ENCODE data around the gene FASTKD1. TPM values are rescaled to one million over a fixed set of nuclear protein-coding genes. Genes with fewer than 3 reads are reported as not detected.
"Not testable (repeated sequence)": the region's sequence is repeated elsewhere in the genome, so short reads cannot be mapped to it uniquely, and the experiment has no call there.

Gene FASTKD1, protein sequence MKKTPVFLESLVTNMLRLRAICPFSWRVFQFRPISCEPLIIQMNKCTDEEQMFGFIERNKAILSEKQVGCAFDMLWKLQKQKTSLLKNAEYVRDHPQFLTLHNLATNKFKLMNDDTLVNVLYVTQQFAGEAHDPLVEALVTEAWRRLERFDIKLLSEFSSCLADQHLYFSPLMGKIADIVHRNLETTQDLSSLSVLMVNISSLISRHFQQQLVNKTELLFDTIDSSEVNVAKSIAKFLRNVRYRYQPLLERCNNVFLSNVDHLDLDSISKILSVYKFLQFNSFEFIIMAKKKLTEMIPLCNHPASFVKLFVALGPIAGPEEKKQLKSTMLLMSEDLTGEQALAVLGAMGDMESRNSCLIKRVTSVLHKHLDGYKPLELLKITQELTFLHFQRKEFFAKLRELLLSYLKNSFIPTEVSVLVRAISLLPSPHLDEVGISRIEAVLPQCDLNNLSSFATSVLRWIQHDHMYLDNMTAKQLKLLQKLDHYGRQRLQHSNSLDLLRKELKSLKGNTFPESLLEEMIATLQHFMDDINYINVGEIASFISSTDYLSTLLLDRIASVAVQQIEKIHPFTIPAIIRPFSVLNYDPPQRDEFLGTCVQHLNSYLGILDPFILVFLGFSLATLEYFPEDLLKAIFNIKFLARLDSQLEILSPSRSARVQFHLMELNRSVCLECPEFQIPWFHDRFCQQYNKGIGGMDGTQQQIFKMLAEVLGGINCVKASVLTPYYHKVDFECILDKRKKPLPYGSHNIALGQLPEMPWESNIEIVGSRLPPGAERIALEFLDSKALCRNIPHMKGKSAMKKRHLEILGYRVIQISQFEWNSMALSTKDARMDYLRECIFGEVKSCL
- 58.4 TPM for polyA plus RNA-seq (2013, experiment 1 of 4)
- polyA plus RNA-seq (2013, experiment 2 of 4), result 60.4 TPM
- polyA plus RNA-seq (2013, experiment 3 of 4), result 50.9 TPM
- polyA plus RNA-seq (2013, experiment 4 of 4), result 46.6 TPM

DNA sequence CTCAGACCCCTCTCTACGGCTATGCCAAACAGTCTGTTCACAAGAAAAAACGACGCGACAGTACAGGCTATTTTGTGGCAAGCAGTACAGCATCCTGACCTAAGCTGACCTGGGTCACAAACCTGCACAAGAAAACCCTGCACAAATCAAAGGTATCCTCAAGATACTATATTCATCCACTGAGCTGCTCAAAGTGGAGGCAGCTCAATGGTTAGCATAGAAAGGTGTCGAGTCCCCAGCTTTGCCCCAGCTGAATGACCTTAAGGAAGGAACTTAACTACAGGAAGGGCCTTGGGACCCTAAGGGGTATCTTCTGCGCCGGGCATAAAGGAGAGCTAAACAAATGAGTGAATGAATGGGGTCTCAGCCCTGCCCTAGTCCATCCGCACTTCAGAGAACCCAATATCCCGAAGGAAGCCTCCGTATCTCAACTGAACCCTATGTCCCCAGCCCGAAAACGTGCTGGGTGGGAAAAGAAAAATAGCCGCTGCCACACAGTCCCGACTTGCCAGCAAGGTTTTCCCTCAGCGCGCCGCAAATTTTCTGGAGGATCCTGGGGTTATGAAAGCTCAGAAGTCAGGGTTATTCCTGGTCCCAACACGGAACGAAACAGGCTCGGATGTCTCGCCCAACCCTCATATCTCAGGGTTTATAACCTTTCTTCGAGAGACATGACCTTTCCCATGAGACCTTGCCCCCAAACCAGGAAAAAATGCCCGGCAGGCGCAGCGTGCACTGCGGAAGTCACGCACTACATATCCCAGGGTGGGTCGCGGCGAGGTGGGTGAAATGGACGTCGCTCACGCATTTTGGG, at the start of gene FASTKD1:
FASTKD1 (minus strand) TSS at position 706 of the 814 bp plus-strand sequence. CDS start 1,836 bp downstream, outside the sequence.
- no peaks in the 10 kb centered on the region for H3K27me3 ChIP-seq (ENCODE audit: control insufficient read depth, insufficient read depth, low read length, poor library complexity, severe bottlenecking)
- no peaks in the 10 kb centered on the region for H3K36me3 ChIP-seq (ENCODE audit: control insufficient read depth, insufficient read depth, low read length)
- peaks cover 6% of the 10 kb centered on the region for H3K4me1 ChIP-seq (ENCODE audit: control insufficient read depth, insufficient read depth, low read length)
- peak within 1 kb of the TSS; percentile 69 for H3K4me3 ChIP-seq (ENCODE audit: insufficient read depth, low read depth, low read length)
- peak within 1 kb of the TSS; percentile 62 for H3K27ac ChIP-seq (ENCODE audit: insufficient read depth, low read depth, low read length, poor library complexity, severe bottlenecking)
- H3K9me3 ChIP-seq (ENCODE audit: control insufficient read depth, low read length), result no peaks in the 10 kb centered on the region
- WGBS, 2 experiments, result 1% methylated on average over 33 of the region's 33 CpGs

DNA sequence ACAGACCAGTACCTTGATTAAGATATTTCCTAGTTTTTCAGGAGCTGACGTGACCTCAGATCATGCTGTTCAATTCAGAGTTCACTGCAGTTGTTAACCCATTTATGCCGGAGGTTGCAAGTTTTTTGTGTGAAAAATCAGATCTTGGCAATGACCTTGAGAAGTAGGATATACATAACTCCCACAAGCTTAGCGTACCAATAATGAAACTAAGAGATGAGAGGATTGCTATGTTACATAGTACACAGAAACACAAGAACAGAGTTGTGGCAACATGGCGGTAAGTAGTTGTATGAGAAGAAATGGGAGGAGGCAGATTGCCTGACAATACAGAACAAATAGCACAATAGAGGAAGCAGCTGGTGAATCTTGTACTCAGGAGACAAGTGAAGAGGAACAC, 49.6 kb upstream of the FASTKD1 start:
- Histone ChIP-seq H3K27ac (ENCODE audit: insufficient read depth, low read depth, low read length, poor library complexity, severe bottlenecking) (no peak overlapping the region), H3K4me1 (ENCODE audit: control insufficient read depth, insufficient read depth, low read length) (no peaks in the 10 kb centered on the region), H3K36me3 (ENCODE audit: control insufficient read depth, insufficient read depth, low read length) (peaks cover 3% of the 10 kb centered on the region), H3K4me3 (ENCODE audit: insufficient read depth, low read depth, low read length) (no peak overlapping the region), H3K9me3 (ENCODE audit: control insufficient read depth, low read length) (no peaks in the 10 kb centered on the region), H3K27me3 (ENCODE audit: control insufficient read depth, insufficient read depth, low read length, poor library complexity, severe bottlenecking) (no peaks in the 10 kb centered on the region)
- 95 to 97% methylated on average over 3 to 4 of the region's 4 CpGs for WGBS, 2 experiments

DNA sequence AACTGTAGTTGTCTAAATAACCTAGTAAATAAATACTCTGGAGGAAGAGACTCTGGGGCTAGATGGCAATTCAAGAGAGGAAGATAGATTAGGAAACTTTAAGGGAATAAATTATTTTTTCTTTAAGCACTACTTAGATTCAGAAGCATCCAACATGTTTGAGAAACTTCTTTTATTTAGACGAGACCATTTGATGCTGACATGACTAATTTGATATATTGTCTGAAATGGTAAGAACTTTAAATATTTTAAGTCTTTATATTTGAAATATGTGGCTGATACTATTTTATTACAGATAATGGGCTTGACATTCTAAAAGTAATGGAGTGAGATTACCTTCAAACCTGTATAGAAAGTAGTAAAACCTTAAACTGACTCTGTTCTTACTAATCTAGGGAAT, 46.8 kb upstream of the FASTKD1 start:
- H3K27ac ChIP-seq (ENCODE audit: insufficient read depth, low read depth, low read length, poor library complexity, severe bottlenecking), result no peak overlapping the region
- no peaks in the 10 kb centered on the region for H3K4me1 ChIP-seq (ENCODE audit: control insufficient read depth, insufficient read depth, low read length)
- peaks cover 13% of the 10 kb centered on the region for H3K36me3 ChIP-seq (ENCODE audit: control insufficient read depth, insufficient read depth, low read length)
- 100% methylated on average over 1 of the region's 1 CpG; no CpG with 5 or more reads in 1 of the 2 experiments for WGBS, 2 experiments
- H3K9me3 ChIP-seq (ENCODE audit: control insufficient read depth, low read length), result no peaks in the 10 kb centered on the region
- no peaks in the 10 kb centered on the region for H3K27me3 ChIP-seq (ENCODE audit: control insufficient read depth, insufficient read depth, low read length, poor library complexity, severe bottlenecking)
- H3K4me3 ChIP-seq (ENCODE audit: insufficient read depth, low read depth, low read length), result no peak overlapping the region

DNA sequence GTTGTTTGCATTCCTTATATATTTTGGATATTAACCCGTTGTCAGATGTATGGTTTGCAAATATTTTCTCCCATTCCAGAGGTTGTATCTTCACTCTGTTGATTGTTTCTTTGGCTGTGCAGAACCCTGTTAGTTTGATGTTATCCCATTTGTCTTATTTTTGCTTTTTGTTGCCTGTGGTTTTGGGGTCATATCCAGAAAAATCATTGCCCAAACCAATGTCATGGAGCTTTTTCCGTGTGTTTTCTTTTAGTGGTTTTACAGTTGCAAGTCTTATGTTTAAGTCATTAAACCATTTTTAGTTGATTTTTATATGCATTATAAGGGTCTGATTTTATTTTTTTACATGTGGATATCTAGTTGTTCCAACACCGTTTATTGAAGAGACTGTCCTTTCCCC, 46.3 kb upstream of the FASTKD1 start:
- WGBS, 2 experiments, result 67 to 100% methylated on average over 2 to 3 of the region's 3 CpGs
- no peak overlapping the region for H3K27ac ChIP-seq (ENCODE audit: insufficient read depth, low read depth, low read length, poor library complexity, severe bottlenecking)
- no peaks in the 10 kb centered on the region for H3K4me1 ChIP-seq (ENCODE audit: control insufficient read depth, insufficient read depth, low read length)
- no peak overlapping the region for H3K4me3 ChIP-seq (ENCODE audit: insufficient read depth, low read depth, low read length)
- peaks cover 18% of the 10 kb centered on the region for H3K36me3 ChIP-seq (ENCODE audit: control insufficient read depth, insufficient read depth, low read length)
- no peaks in the 10 kb centered on the region for H3K27me3 ChIP-seq (ENCODE audit: control insufficient read depth, insufficient read depth, low read length, poor library complexity, severe bottlenecking)
- H3K9me3 ChIP-seq (ENCODE audit: control insufficient read depth, low read length), result no peaks in the 10 kb centered on the region

DNA sequence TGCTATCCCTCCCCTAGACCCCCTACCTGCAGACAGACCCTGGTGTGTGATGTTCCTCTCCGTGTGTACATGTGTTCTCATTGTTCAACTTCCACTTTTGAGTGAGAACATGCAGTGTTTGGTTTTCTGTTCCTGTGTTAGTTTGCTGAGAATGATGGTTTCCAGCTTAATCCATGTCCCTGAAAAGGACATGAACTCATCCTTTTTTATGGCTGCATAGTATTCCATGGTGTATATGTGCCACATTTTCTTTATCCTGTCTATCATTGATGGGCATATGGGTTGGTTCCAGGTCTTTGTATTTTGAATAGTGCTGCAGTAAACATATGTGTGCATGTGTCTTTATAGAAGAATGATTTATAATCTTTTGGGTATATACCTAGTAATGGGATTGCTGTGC, 42.3 kb upstream of the FASTKD1 start:
- H3K4me3 ChIP-seq (ENCODE audit: insufficient read depth, low read depth, low read length); H3K27ac ChIP-seq (ENCODE audit: insufficient read depth, low read depth, low read length, poor library complexity, severe bottlenecking); H3K4me1 ChIP-seq (ENCODE audit: control insufficient read depth, insufficient read depth, low read length); H3K9me3 ChIP-seq (ENCODE audit: control insufficient read depth, low read length); H3K27me3 ChIP-seq (ENCODE audit: control insufficient read depth, insufficient read depth, low read length, poor library complexity, severe bottlenecking): not testable (repeated sequence)
- 94 to 100% methylated on average over 1 of the region's 1 CpG for WGBS, 2 experiments
- peaks cover 41% of the 10 kb centered on the region for H3K36me3 ChIP-seq (ENCODE audit: control insufficient read depth, insufficient read depth, low read length)

DNA sequence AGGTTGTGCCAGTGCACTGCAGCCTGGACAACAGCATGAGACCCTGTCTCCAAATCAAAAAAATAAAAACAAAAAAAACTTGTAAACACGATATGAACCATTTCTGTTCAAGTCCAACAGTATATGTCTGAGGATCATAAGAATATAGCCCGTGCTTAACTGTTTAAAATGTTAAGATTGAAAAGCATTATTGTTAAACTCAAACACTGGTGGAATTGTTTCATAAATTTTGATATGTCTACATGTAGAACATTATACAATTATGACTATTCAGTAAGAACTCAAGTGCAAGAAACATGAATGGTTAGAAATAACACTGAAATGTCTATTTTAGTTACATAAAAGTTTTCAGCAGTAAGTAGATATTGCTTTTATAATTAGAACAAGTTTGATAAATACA, 40.2 kb upstream of the FASTKD1 start:
- Histone ChIP-seq H3K4me1 (ENCODE audit: control insufficient read depth, insufficient read depth, low read length) (no peaks in the 10 kb centered on the region), H3K4me3 (ENCODE audit: insufficient read depth, low read depth, low read length) (no peak overlapping the region), H3K36me3 (ENCODE audit: control insufficient read depth, insufficient read depth, low read length) (peaks cover 51% of the 10 kb centered on the region), H3K27me3 (ENCODE audit: control insufficient read depth, insufficient read depth, low read length, poor library complexity, severe bottlenecking) (no peaks in the 10 kb centered on the region), H3K27ac (ENCODE audit: insufficient read depth, low read depth, low read length, poor library complexity, severe bottlenecking) (no peak overlapping the region), H3K9me3 (ENCODE audit: control insufficient read depth, low read length) (no peaks in the 10 kb centered on the region)
- 97 to 100% methylated on average over 2 of the region's 2 CpGs for WGBS, 2 experiments

DNA sequence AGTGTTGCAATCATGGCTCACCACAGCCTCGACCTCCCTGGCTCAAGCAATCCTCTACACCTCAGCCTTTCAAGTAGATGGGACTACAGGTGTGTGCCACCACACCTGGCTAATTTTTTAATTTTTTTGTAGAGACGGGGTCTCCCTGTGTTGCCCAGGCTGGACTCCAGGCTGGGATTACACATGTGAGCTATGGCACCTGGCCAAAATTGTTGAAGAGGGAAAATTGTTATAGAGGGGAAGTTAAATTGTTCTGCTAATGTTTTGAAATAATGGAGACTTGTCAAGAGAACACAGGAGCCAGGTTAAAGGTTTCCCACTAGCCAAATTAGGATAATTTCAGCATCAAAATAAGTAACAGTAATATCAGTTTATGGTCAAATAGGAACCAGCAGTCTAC, 35.6 kb upstream of the FASTKD1 start:
- no peak overlapping the region for H3K4me3 ChIP-seq (ENCODE audit: insufficient read depth, low read depth, low read length)
- no peaks in the 10 kb centered on the region for H3K4me1 ChIP-seq (ENCODE audit: control insufficient read depth, insufficient read depth, low read length)
- 91 to 95% methylated on average over 2 of the region's 2 CpGs for WGBS, 2 experiments
- H3K27ac ChIP-seq (ENCODE audit: insufficient read depth, low read depth, low read length, poor library complexity, severe bottlenecking), result no peak overlapping the region
- no peaks in the 10 kb centered on the region for H3K27me3 ChIP-seq (ENCODE audit: control insufficient read depth, insufficient read depth, low read length, poor library complexity, severe bottlenecking)
- no peaks in the 10 kb centered on the region for H3K9me3 ChIP-seq (ENCODE audit: control insufficient read depth, low read length)
- peaks cover 42% of the 10 kb centered on the region for H3K36me3 ChIP-seq (ENCODE audit: control insufficient read depth, insufficient read depth, low read length)

DNA sequence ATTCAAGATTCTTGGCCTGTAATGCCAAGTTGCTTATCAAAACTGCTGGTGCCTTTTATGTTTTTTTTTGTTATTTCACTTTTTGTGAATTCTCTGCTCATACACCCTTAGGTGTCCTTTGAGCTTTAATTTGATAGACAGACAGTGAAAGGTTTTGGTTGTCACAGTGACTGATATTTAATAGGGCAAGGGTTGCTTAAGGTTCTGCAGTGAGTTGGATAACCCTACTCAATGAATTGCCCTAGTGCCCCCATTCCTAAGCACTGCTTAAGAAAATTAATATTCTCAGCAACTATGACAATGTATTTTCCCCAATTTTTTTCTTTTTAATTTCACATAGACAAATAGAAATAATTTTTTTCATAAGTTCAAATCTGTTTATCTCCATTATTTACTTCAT, 25.9 kb upstream of the FASTKD1 start:
- H3K36me3 ChIP-seq (ENCODE audit: control insufficient read depth, insufficient read depth, low read length), result no peaks in the 10 kb centered on the region
- H3K4me1 ChIP-seq (ENCODE audit: control insufficient read depth, insufficient read depth, low read length), result no peaks in the 10 kb centered on the region
- H3K4me3 ChIP-seq (ENCODE audit: insufficient read depth, low read depth, low read length), result no peak overlapping the region
- H3K27ac ChIP-seq (ENCODE audit: insufficient read depth, low read depth, low read length, poor library complexity, severe bottlenecking), result no peak overlapping the region
- H3K27me3 ChIP-seq (ENCODE audit: control insufficient read depth, insufficient read depth, low read length, poor library complexity, severe bottlenecking), result no peaks in the 10 kb centered on the region
- H3K9me3 ChIP-seq (ENCODE audit: control insufficient read depth, low read length), result no peaks in the 10 kb centered on the region

DNA sequence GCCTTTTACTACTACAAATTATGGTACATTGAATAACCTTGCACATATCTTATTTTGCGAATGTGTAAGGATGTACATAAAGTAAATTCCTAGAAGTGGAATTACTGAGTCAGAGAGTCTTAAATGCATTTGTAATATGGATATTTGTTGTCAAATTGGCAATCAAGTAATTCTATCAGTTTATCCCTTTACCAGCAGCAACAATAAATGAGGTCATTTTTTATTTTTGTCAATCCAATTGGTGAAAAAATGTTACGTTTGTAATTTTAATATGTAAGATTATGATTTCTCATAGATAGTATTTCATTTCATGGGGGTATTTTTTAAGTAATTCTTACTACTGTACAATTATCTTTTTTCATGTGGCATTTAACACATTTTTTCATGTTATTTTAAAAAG, 25.3 kb upstream of the FASTKD1 start:
- no peak overlapping the region for H3K4me3 ChIP-seq (ENCODE audit: insufficient read depth, low read depth, low read length)
- 88% methylated on average over 1 of the region's 2 CpGs; no CpG with 5 or more reads in 1 of the 2 experiments for WGBS, 2 experiments
- H3K27me3 ChIP-seq (ENCODE audit: control insufficient read depth, insufficient read depth, low read length, poor library complexity, severe bottlenecking), result no peaks in the 10 kb centered on the region
- H3K9me3 ChIP-seq (ENCODE audit: control insufficient read depth, low read length), result no peaks in the 10 kb centered on the region
- H3K4me1 ChIP-seq (ENCODE audit: control insufficient read depth, insufficient read depth, low read length), result no peaks in the 10 kb centered on the region
- H3K27ac ChIP-seq (ENCODE audit: insufficient read depth, low read depth, low read length, poor library complexity, severe bottlenecking), result no peak overlapping the region
- no peaks in the 10 kb centered on the region for H3K36me3 ChIP-seq (ENCODE audit: control insufficient read depth, insufficient read depth, low read length)

Data from ectodermal cell (in vitro differentiated cells).